ENCODE data around the gene WIF1.

The WIF1 gene

DNA sequence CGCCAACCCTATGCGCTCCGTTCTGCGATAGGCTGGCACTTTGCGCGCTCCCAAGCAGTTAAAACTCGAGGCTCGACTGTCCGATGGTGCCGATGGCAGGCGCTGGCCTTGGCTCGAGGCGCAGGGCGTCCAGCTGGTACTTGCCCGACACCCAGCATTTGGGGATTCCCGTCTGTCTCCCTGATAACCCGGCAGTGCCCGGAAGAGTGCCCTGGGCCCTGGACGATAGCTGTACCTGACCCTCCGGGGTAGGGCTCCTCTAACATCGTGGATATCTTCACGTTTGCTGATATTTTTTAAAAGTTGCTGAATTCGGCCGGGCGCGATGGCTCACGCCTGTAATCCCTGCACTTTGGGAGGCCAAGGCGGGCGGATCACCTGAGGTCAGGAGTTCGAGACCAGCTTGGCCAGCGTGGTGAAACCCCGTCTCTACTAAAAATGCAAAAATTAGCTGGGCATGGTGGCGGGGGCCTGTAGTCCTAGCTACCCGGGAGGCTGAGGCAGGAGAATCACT is 908 bp upstream of the WIF1 start:
- DNase-seq (ENCODE audit: low read depth), result no peak

DNA sequence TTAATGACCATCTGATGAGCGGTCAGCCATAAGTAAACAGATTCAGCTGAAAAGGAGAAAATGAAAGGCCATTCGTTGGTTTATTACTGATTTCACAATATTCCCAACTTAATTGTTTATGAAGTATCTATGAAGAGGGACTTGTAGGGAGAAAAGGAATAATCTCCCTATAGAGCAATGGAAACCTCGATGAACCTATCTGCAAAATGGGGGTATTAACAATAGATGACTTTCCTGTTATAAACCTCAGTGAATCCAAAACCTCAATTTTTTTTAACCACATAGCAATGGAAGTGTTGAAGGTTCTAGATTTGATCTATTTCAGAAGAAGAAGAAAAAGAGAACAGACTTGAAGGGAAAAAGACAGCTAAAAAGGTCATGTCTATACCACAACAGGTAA is 2.0 kb downstream of the WIF1 start:
- no peak for DNase-seq (ENCODE audit: low read depth)

DNA sequence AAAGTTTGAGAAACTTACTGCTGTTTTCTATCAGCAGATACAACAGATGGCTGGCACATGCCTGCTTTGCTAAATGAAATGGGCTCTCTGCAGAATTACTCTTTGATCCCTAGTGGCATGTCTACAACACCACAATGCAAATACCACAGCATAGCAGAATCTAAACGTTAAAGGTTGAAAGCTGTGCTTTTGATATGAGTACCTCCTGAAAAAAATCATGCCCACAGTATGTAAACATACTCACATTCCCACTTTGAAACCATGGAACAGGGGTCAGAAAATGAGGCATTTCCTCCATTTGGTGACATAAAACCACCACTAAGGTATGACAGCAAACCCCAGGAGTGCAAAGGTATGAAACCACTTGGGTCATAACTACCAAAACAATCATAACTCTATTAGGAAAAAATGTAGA is 7.5 kb downstream of the WIF1 start:
- DNase-seq (ENCODE audit: low read depth), result no peak

DNA sequence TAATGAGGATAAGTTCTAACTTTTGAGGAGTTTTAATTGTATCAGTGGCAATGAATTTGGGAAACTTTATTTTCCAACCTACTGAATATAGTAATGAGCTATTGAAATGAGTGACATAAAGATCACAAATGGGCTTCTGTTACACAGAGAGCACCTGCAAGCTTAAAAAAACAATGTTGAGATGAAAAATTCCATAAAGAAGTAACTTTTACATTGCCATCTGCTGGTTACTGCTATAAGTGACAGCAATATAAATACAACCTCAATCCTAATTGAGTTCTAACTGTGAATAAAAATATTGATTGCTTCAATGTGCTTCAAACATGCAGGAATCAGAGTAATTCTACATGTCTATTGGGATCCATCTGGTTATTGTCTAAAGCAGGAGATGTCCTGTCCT is 14.2 kb downstream of the WIF1 start:
- peak; percentile 6 for DNase-seq (ENCODE audit: low read depth)

DNA sequence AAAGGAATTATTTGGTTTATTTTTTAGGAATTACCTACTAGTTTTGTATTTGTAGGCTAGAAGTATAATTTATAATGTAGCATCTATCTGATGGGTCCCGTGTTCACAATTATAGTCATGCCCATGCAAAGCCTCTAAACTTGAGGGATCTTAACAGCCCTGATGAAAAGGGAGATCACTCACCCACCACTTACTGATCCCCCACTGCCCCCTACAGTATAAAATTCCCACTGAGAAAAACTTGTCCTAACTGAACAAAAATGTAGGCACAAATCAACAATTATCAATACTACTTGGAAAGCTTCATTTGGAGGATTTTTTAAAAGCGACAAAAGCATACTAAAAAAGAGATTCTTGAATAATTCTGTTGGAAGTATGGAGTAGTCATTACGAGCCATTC is 21.0 kb downstream of the WIF1 start:
- DNase-seq (ENCODE audit: low read depth), result no peak

DNA sequence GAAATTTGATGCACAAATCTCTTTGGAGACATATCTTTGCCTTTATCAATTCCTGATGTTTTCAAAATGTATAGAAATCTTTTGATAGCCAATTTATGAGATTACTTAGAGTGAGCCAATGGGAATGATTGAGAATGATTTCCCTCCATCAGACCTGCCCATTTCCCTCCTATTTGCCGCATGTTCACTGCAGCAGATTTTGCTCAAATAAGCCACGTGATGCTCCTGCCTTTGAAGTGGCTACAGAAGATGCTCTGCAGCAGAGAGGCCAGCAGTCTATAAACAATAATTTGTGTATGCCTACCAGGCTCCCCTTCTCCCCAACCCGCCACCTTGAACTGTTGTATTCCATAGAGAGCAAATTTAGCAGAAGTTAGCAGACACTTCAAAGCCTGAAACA is 21.9 kb downstream of the WIF1 start:
- DNase-seq (ENCODE audit: low read depth), result no peak

DNA sequence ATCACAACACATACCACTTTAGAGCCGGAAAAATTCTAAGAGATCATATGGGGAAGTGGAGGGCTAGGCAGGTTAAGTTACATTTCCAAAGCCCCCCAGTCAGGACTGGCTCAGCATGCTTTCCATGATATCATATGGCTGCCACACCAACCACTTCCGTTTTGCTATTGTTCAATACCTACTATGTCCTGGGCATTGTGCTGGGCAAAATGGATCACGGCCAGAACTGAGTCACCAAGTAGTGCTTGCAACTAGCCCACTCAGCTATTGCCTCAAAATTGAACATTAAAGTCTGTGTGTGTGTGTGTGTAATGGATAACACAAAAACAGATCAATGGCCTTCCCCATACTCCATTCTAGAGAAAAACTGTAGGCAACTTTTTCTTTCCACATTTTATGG is 22.7 kb downstream of the WIF1 start:
- DNase-seq (ENCODE audit: low read depth), result no peak

DNA sequence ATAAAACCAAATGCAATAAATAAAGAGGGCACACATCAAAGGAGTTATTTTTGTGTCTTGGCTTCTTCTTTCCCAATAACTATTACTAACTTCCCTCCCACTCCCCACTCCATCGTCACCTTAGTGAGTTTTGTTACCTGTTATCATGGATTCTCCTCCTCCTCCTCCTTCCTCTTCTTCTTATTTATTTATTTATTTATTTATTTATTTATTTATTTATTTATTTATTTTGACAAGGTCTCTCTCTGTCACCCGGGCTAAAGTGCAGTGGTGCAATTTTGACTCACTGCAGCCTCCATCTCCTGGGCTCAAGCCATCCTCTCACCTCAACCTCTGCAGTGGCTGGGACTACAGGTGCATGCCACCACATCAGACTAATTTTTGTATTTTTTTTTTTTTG is 26.4 kb downstream of the WIF1 start:
- no peak for DNase-seq (ENCODE audit: low read depth)

DNA sequence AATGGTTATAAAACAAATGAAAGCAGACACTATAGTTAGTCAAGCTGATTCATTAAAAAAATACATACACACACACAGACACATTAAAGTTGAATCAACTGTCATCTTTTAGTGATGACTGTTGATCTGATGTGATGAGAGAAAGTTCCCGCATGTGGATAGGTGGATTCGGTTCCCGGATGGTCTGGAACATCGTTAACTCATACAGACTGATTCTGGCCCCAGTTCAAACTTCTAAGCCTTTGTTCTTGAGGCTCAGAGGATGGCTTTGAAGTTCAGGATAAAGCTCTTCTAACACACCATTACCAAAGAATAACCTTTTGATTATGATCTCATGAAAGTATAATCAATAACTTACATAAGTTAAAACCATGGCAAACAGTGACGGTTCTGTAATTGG is 27.5 kb downstream of the WIF1 start:
- no peak for DNase-seq (ENCODE audit: low read depth)

DNA sequence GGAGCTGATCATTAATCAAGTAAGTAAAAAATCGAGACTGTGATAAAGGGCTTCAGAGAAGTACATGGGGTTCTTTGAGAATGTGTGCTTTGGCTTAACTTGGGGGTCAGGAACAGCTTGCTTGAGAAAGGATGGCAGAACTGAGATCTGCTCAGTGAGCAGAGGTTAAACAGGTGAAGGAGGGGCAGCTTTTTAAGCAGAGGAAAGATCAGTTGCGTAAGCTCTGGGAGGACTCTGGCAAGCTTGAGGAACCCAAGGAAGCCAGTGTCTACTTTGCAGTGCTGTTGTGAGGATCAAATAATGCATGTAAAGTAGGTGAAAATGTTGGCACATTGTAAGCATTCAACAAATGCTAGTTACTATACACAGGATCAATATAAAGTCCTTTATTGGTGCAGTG is 30.6 kb downstream of the WIF1 start:
- no peak for DNase-seq (ENCODE audit: low read depth)

DNA sequence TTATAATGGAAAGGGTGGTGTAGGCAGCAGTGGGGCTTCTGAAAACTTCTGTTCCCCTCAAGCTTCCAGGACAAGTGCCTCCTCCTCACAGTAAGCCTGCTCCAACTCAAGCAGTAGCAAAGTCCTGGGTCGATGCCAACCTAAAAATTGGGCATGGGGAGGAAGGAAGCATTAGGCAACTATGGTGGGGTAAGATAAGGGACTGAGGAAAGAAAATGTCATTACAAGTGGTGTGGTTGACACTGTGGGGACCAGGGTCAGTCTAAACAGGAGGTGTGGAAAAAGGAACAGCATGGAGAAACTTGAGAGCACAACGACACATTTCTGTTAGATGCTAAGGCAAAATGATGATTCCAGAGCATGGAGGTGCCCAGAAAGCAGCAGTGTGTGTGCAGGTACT is 34.9 kb downstream of the WIF1 start:
- no peak for DNase-seq (ENCODE audit: low read depth)

DNA sequence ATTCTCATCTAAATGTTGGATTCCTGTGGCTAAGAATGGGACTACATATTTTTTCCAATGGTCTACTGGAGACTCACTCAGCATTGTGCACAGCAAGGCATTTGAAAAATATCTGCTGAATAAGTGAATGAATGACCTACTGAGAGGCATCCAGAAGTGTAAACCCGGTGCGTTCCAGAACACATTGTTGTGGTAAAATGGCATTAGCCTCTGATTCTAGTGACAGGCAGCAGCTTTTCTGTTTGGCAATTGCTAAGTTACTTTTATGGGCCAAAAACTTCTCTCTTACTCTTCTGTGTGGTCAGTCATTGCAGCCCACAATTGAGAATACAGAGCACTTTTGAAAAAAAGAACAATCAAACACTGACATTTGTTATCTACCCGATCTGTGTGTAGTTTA is 36.5 kb downstream of the WIF1 start:
- DNase-seq (ENCODE audit: low read depth), result no peak

DNA sequence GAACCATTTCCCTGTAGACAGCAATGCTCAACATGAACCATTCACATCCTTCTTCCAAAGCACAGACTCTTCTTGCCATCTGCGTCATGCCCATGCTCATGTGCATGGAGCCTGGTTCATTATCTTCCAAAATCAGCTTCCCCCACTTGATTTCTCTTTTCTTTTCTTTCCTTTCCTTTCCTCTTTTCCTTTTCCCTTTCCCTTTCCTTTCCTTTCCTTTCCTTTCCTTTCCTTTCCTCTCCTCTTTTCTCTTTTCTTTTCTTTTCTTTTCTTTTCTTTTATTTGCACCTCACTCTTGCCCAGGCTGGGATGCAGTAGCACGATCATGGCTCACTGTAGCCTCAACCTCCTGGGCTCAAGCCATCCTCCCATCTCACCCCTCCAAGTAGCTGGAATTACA is 37.5 kb downstream of the WIF1 start:
- DNase-seq (ENCODE audit: low read depth), result no peak

DNA sequence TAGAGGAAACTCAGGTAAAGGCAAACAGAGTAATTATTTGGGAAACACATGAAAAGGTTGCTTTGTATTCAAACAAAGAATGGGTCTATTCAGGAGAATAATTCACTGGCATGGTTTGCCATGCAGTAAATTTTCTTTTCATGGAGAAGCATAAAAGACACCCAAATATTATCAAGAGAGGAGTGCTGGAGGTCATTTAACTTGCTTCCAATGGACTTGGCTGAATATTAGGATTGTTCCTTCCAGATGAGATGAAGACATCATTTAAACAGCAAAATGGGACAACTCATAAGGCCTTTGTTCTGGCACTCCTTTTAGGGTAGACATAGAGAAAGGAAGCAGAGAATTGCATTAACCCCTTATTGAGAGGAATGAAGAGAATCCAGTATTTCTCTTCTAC is 38.7 kb downstream of the WIF1 start:
- DNase-seq (ENCODE audit: low read depth), result no peak

DNA sequence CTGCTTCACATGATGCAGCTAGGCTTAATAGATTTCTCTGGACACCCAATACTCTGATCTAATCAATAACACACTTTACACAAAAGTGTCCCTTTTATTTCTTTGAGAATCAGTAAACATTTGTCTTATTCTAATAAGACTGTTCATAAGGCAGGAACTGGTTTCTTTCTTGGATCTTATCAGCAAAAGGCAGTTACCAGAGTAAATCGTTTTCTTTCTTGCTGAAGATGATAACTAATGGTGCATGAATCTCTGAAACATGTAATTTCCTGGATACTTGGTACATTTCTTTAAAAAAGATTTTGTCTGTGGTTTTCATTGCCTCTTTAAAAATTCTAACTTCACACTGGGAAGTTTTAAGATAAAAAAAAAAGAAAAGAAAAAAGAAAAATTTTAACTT is 39.6 kb downstream of the WIF1 start:
- no peak for DNase-seq (ENCODE audit: low read depth)

DNA sequence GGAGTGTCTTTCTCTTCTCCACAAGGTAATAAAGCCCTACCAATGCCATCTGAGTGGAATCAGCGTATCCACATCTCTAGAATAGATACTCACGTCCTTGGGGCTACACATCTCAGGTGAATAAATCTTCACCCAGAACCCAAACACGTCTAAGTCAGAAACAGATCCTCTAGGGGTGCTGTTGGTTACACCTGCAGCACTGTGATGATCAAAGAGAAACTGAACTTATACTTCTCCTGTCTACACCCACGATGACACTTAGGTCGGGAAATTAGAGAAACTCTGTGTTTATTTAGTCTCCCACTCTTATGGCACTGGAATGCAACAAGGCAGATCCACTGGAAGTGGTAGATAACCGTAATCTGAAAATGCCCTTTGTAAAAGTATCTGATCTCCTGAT is 46.2 kb downstream of the WIF1 start:
- DNase-seq (ENCODE audit: low read depth), result no peak

DNA sequence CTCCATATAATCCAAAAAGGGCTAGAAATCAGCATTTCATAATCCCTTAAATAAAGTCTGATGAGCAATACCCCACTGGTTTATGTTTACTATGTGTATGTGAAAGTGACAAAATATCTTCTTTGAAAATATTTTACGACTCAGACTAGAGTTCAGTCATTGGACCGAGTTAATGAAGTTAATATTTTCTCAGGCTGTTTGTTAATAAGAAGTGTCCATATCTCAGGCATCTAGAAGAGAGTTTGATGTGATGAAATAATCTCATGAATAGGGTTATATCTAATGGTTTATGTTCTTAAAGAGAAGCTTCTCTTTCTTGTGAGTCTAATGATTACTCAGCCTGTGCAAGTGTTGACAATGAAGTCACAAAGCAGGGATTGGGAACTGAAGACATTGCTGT is 51.8 kb downstream of the WIF1 start:
- no peak for DNase-seq (ENCODE audit: low read depth)

DNA sequence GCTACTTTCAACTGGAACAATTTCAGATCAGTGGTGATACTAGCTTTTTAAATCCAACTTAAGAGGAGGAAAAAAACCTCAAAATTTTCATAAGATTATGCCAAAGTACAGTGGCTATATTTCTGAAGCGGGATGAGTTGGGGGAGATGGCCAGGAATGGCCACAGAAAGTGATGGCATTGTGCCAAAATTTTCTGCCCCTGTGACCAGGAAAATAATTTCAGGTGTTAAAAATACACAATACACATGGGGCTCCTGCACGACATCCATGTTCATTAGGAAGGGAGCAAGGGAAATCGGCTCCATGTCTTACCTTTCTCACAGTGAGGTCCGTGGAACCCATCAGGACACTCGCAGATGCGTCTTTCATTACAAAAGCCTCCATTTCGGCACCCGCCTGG is 53.7 kb downstream of the WIF1 start:
- no peak for DNase-seq (ENCODE audit: low read depth)

DNA sequence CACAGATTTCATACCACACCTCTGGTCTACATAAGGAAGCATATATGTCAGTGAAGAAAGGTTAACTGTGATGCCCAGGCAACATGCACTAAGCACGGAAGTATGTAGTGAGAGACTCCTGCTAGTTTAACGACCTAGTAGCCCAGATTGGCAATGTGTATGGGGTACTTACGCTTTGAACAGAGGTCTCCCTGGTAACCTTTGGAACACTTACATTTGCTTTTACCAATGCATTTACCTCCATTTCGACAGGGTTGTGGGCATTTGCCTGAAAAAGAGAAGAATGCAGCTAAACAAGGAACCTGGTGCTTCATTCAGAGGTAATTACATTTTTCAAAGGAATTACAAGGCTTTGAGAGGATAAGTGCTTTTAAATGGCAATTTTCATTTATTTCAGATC is 65.2 kb downstream of the WIF1 start:
- no peak for DNase-seq (ENCODE audit: low read depth)

DNA sequence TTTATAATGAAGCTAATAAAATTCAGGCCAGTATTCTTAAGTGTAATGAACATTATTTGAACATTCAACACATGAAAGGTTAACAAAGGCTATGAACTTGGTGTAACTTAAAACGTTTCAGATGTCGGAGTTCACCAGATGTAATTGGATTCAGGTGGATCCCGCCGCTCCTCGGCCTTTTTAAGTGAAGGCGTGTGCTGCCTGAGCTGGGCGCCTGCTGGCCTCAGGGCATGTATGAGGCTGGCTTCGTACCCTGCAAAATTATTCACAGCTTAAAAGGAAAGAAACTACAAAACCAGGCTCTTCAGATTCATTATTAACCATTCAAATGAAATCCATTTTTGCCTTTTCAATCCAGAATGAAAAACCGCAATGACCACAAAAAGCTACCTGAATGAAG is 69.9 kb downstream of the WIF1 start:
- no peak for DNase-seq (ENCODE audit: low read depth)

DNA sequence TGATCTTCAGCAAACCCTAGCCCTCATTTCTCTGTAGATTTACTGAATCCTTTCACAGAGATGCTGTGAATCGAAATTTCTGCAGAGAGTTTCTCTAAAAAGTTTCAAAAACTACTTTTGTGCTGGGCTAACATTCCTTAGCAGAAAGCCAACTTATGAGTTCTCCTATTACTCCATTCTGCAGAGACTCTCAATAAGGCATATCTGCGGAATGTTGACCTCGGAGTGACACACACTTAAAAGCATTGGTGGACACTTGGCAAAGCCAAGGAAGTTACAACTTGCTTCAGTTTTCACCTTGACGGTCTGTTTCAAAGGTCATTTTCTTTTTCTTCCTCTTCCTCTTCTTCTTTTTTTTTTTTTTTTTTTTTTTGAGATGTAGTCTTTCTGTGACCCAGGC is 75.8 kb downstream of the WIF1 start:
- no peak for DNase-seq (ENCODE audit: low read depth)

DNA sequence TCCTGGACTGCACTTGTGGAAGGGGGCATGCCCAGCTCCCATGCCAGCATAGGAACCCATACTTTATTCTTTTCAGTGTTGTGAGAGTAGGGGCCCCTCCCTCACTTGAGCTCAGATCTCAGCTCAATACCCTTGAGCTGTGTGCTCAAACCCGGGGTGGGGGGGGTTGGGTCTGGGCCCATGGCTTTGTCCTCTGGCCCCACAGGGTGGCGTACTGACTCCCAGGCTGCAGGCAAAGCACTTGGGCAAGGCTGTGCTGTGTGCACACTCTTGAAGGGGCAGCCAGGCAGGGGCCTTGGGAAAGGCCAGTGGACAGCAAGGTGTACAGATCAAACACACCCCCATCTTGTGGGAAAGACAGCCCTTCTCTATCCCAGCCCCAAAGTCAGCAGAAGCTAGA is 81.8 kb downstream of the WIF1 start:
- DNase-seq (ENCODE audit: low read depth), result no peak

DNA sequence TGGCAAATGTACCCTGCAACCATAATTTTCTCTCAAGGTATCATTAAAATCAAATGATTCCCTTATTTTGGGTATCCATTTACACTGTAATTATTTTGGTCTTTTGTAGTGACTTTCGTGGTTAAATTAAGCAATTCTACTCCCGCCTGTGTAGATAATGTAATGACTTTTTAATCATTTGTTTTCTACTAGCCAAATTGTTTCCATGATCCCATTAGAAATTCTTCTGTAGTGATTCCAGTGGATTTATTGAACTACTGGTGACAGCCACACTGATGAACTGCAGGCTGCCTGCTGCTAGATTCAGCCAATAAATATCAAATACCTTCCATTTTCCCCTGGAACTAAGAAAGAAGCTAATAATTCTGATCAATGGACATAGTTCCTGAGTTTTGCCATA is 96.0 kb downstream of the WIF1 start:
- no peak for DNase-seq (ENCODE audit: low read depth)

DNA sequence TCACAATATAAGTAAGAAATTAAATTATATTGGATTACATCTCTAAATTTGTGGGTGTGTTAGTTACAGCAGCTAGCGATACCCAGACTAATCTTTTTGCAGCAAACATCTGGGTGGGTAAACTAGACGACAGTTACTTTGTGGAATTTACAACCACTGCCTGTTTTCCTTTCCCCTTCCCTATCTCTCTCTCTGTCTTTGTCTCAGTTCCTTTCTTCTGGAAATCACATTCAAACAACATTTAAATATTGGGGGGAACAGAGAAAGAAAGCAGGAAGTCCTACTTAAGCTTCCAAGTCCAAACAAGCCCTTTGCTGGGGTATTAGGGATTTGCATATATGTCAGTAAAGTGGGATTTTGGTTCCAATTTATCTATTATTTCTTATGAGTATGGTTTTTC is 97.6 kb downstream of the WIF1 start:
- no peak for DNase-seq (ENCODE audit: low read depth)

DNA sequence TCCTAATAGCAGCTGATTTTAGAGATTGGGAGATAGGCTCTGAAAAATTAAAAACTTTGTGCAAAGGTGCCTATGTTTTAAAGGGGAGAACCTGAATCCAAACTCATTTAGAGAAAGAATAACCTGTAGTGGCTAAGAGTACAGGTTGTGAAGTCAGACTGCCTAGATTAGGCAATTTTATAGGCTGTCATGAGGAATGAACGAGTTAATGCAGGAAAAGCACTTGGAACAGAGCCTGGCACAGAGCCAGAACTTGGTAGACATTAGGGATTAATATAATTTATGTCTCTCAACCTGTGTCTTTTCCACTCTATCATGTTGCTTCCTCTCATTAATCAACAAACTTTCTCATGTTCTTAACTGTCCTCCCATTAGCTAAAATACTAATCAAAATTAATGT is 98.1 kb downstream of the WIF1 start:
- DNase-seq (ENCODE audit: low read depth), result no peak
